ENCODE results near the gene SLC6A7.

SLC6A7 gene

DNA sequence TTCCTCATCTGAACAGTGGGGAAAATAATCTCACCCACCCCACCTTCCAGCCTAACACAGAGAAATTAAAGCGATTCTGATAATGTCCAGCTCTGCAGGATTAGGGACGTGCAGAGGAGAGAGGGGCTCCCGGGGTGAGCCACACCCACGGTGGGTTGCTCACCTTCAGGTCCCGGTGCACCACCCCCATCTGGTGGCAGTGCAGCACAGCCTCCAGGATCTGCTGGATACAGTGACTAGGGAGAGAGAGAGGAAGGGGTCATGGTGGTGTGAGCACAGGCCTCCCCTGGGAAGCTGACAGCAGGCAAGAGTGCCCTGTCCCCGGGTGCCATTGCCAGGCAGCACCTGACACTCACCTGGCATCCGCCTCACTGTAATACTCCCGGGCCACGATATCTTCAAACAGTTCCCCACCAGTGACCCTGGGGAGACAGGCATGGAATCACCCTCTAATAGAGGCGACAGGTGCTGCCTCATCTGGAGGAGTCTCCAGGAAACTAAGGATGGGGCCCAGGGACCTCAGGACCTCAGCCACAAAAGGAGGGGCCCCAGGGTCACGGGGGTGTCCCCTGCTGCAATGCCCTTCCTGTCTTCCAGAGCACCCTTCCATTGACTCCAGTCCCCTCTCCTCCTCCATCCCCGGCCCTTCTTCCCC lies 66.7 kb downstream of the SLC6A7 start:
- DNase-seq (ENCODE audit: low read depth in 3 of 3, low spot score in 1 of 3): no peak

DNA sequence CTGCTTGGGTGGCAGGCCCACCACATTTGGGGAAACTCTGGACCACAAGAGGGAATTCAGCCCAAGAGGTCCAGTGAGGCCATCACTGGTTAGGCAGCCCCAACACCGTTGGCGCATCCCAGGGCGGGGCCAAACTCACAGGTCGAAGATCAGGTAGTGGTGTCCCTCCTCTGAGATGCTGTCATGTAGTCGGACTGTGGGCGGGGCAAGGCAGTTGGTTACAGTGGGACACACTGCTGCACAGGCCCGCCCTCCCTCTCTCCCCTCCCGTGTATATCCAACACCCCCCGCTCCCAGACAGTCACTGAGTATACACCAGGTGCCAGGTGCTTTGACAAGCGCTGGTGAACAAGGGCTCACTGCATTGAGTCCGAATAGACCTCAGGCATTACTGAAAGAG lies 67.6 kb downstream of the SLC6A7 start:
- DNase-seq (ENCODE audit: low read depth in 3 of 3, low spot score in 1 of 3): no peak

DNA sequence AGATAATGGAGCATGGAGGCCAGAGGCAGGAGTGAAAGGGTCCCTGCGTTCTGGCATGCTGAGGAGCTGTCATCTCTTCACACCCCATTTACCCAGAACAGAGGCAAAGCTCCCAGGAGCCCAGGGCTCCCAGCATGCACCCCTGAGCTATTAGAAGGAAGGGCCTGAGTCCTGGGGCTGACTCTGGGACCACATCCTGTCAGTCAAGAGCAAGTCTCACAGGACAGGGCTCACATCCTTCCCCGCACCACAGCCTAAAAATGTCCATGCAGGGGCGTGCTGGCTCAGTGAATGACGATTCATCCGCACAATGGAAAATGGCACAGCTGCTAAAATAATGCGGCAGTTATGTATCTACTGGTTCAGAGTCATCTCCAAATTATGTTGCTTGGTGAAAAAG lies 68.3 kb downstream of the SLC6A7 start:
- no peak for DNase-seq (ENCODE audit: low read depth in 3 of 3, low spot score in 1 of 3)

All from stimulated activated CD4-positive, alpha-beta T cell treated with anti-CD3 and anti-CD28 coated beads, TNF-alpha, amount 100 ng/mL, for 1 hour (primary cell).